Lower leg skin (tissue), 3 donors: ENCODE results near the gene OAS1.

ENCODE experiments used
- CTCF ChIP-seq, 3 donors: fragments of 450-650 bp; IDR thresholded peaks; one replicate each; pipeline ENCODE4 v1.5.1; 2016; ENCODE audit warnings: antibody characterized with exemption in 3 of 3, mild to moderate bottlenecking in 3 of 3, moderate library complexity in 2 of 3
- POLR2A ChIP-seq, 2 donors: fragments of 450-650 bp; IDR thresholded peaks; one replicate each; pipeline ENCODE4 v1.6.1; 2016 to 2017; ENCODE audit warnings: antibody characterized with exemption in 2 of 2, mild to moderate bottlenecking in 1 of 2, moderate library complexity in 1 of 2

- TF ChIP-seq CTCF (IDR thresholded peaks at IDR 0.05) (no peak), POLR2A (IDR thresholded peaks at IDR 0.05) (no peak)
Measured at GRCh38 chr12:112887550-112887949, 19.2 kb upstream of the OAS1 start.
